Pancreas (tissue), 10 donors: ENCODE results near the gene KIAA0513. TPM values are rescaled to one million over a fixed set of nuclear protein-coding genes. Genes with fewer than 3 reads are reported as not detected.

ENCODE experiments used
- ATAC-seq, 4 donors: fragments of 200-7000 bp; cut with Tn5 transposase; one replicate each; pipeline versions ENCODE4 v1.8.0 to v1.9.1; 2020; ENCODE audit warnings: mild to moderate bottlenecking in 4 of 4, moderate library complexity in 4 of 4
- DNase-seq, 6 donors: peaks; one replicate each; pipeline ENCODE4 v3.0.0-alpha.2; 2020
- FAIRE-seq: peaks from 2 replicates; lab custom pipeline; 2012; peaks lifted over from hg19 to GRCh38; lab: Jason Lieb, UNC
- H3K27ac ChIP-seq, 4 donors: fragments of 200-600 bp; sonication (generic); 1 replicate in 3 of 4; 2 replicates in 1 of 4; pipeline versions ENCODE4 v1.5.0 to v1.8.0; 2020
- H3K27me3 ChIP-seq, 4 donors: fragments of 200-600 bp; one replicate each; pipeline ENCODE4 v1.8.0; 2021
- H3K36me3 ChIP-seq, 3 donors: fragments of 200-600 bp; sonication (generic) in 1 of 3; one replicate each; pipeline versions ENCODE4 v1.5.0 to v1.8.0; 2020 to 2021
- H3K4me1 ChIP-seq, 3 donors: fragments of 200-600 bp; one replicate each; pipeline ENCODE4 v1.8.0; 2021
- H3K4me3 ChIP-seq, 4 donors: fragments of 200-600 bp; sonication (generic) in 2 of 4; one replicate each; pipeline versions ENCODE4 v1.5.0 to v1.8.0; 2020 to 2021
- H3K9me3 ChIP-seq, 4 donors: fragments of 200-600 bp; one replicate each; pipeline ENCODE4 v1.8.0; 2021
- WGBS, 2 donors: extraction: QIAGEN DNeasy Blood & Tissue Kit; methylation state at CpG; one replicate each; pipeline ENCODE4 v1.1.7; 2013; 5-methylcytosine and 5-hydroxymethylcytosine counted together
- intact Hi-C, 3 donors: fragments of 100-400 bp; cut with DNase I; formaldehyde crosslinking; loops; one replicate each; pipeline versions ENCODE4 v1.11.1 to v1.14.2; 2022
- polyA plus RNA-seq, 2 donors: library from polyadenylated mRNA; stranded (reverse); fragments of 200-250 nt; gene quantifications; one replicate each; pipeline ENCODE4 v1.2.3, GENCODE V29; 2013
- total RNA-seq, 6 donors: library from RNA; stranded (reverse); fragmentation: NEBNext Ultra II Directional in 4 of 6; extraction: Animal tissue kit (Norgen Biotek cat#: 25700) in 4 of 6; gene quantifications; one replicate each; pipeline versions ENCODE4 v1.2.1 to v1.2.4, GENCODE V29; 2021 to 2023
- TF ChIP-seq, protein P1 (sequence below), 4 donors: fragments of 200-600 bp; sonication (generic) in 3 of 4; IDR thresholded peaks; one replicate each; pipeline versions ENCODE4 v1.5.0 to v1.8.0; 2021; ENCODE audit warnings: antibody characterized with exemption in 4 of 4
- donor health status: healthy with polysubstance abuse.
- donor health status: DM: no; HTN: no; CAD: no; lungs with moderate emphysema.
- donor health status: DM: no; HTN: no; CAD: no.
- donor health status: control.
- donor health status: control.
- donor health status: Bipolar disorder and iron deficiency.
- donor health status: DM: yes; HTN: yes; CAD: no.
- donor health status: DM: no; HTN: no; CAD: no.
- donor health status: DM: no; HTN: no; CAD: no.
- donor health status: DM: yes; HTN: yes; CAD: no.

KIAA0513 gene
- total and polyA plus RNA-seq, 8 donors: 3.5 to 22.1 (median 16.2) TPM

GRCh38 chr16:85018529-85019236 lies 8.9 kb upstream of the KIAA0513 start:
- intact Hi-C loops: no loop called here
- Histone ChIP-seq H3K9me3 (no peaks in the 10 kb centered on the region), H3K36me3 (no peaks in the 10 kb centered on the region), H3K4me1 (peaks cover 10 to 17% (median 16%) of the 10 kb centered on the region in 3 donors), H3K27me3 (no peaks in the 10 kb centered on the region), H3K27ac (peak overlapping the region; percentile 71 to 80 (median 76)), H3K4me3 (no peak overlapping the region)
- WGBS, 2 donors: 21 to 23% methylated on average over 19 of the region's 19 CpGs
- TF ChIP-seq, protein P1, sequence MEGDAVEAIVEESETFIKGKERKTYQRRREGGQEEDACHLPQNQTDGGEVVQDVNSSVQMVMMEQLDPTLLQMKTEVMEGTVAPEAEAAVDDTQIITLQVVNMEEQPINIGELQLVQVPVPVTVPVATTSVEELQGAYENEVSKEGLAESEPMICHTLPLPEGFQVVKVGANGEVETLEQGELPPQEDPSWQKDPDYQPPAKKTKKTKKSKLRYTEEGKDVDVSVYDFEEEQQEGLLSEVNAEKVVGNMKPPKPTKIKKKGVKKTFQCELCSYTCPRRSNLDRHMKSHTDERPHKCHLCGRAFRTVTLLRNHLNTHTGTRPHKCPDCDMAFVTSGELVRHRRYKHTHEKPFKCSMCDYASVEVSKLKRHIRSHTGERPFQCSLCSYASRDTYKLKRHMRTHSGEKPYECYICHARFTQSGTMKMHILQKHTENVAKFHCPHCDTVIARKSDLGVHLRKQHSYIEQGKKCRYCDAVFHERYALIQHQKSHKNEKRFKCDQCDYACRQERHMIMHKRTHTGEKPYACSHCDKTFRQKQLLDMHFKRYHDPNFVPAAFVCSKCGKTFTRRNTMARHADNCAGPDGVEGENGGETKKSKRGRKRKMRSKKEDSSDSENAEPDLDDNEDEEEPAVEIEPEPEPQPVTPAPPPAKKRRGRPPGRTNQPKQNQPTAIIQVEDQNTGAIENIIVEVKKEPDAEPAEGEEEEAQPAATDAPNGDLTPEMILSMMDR (IDR thresholded peaks at IDR 0.05): no peak
- peak in 3 of 6 donors; percentile 64 to 77 (median 68) for DNase-seq
- FAIRE-seq: no peak
- ATAC-seq: peak; percentile 75 to 85 (median 78)

DNA sequence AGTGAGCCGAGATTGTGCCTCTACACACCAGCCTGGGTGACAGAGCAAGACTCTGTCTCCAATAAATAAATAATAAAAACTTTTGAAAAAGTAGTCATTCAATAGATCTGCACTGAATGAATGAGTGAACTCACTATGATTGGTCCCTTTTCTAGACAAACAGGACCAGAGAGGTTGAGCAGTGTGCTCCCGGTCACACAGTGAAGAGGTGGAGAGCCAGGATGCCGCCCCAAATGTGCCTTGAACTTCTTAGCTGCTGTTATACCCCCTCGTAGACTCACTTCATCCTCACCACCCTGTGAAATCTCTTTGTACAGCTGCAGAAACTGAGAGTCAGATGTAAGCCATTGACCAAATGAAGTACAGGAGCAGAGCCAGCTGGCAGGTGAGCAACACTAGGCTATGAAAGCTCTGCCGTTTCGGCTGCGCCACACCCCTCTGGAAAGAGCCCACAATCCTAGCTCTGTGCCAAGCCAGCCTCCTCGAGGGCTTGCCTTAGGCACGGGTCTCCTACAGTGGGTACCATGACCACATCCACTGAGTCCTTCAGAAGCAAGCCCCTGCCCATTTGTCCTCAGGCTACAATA lies 7.8 kb upstream of the KIAA0513 start:
- intact Hi-C loops: no loop called here
- TF ChIP-seq, protein P1 (IDR thresholded peaks at IDR 0.05): no peak
- H3K36me3 ChIP-seq: no peaks in the 10 kb centered on the region
- H3K4me1 ChIP-seq: peaks cover 10 to 17% (median 16%) of the 10 kb centered on the region in 3 donors
- 25 to 31% methylated on average over 9 of the region's 9 CpGs for WGBS, 2 donors
- ATAC-seq (peak; percentile 73 to 84 (median 82)), FAIRE-seq (no peak), DNase-seq (peak in 5 of 6 donors; percentile 53 to 85 (median 79))
- no peaks in the 10 kb centered on the region for H3K27me3 ChIP-seq
- no peak overlapping the region for H3K4me3 ChIP-seq
- no peaks in the 10 kb centered on the region for H3K9me3 ChIP-seq
- H3K27ac ChIP-seq: peak overlapping the region; percentile 71 to 80 (median 76)

- H3K27me3 ChIP-seq: no peaks in the 10 kb centered on the region
- FAIRE-seq (no peak), ATAC-seq (no peak), DNase-seq (peak in 1 of 6 donors; percentile 11)
- H3K36me3 ChIP-seq: no peaks in the 10 kb centered on the region
- TF ChIP-seq, protein P1 (IDR thresholded peaks at IDR 0.05): no peak
- H3K4me3 ChIP-seq: peak overlapping the region in 1 of 4 donors; percentile 97
- intact Hi-C loops: no loop called here
- WGBS, 2 donors: 91 to 92% methylated on average over 8 of the region's 8 CpGs
- H3K27ac ChIP-seq: no peak overlapping the region
- no peaks in the 10 kb centered on the region for H3K9me3 ChIP-seq
- peaks cover 0 to 18% (median 7%) of the 10 kb centered on the region in 3 donors for H3K4me1 ChIP-seq
Observed at GRCh38 chr16:85025781-85026653, 1.6 kb upstream of the KIAA0513 start.

DNA sequence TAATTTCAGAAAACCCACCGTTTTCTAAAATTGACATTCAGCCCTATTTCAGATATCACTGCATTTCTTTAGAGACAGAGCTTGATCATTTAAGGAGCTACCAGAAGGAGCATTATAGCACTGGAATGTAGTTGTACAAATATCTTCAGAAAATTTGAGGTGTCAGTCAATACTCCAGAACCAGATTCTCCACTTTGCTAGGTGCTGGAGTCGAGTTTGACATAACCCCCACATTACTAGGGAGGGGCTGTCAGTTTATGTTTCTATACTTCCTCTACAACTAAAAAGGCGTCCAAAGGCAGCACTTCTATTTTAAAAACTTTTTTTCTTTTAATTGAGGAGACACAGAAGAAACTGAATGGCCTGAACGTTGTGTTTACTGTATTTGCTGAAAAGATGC lies 892 bp upstream of the KIAA0513 start:
- 26 to 36% methylated on average over 4 of the region's 4 CpGs for WGBS, 2 donors
- Histone ChIP-seq H3K4me1 (peaks cover 0 to 18% (median 7%) of the 10 kb centered on the region in 3 donors), H3K4me3 (peak overlapping the region; percentile 70 to 98 (median 88)), H3K27me3 (no peaks in the 10 kb centered on the region), H3K9me3 (no peaks in the 10 kb centered on the region), H3K27ac (no peak overlapping the region), H3K36me3 (no peaks in the 10 kb centered on the region)
- TF ChIP-seq, protein P1 (IDR thresholded peaks at IDR 0.05): no peak
- FAIRE-seq: no peak
- intact Hi-C loops: no loop called here
- DNase-seq: no peak
- no peak for ATAC-seq
